Cardiac muscle cell (in vitro differentiated cells and primary cell): ENCODE data around the gene GRIA1. TPM values are rescaled to one million over a fixed set of nuclear protein-coding genes. Genes with fewer than 3 reads are reported as not detected.
A peak's percentile ranks its signal among the peaks of the same experiment; 100 is the strongest.

Experiments used
- DNase-seq, 2 donors: peaks; one replicate each; pipeline versions ENCODE4 v3.0.0 to v3.0.0-alpha.2; 2010 to 2017; ENCODE audit warnings: low read depth in 1 of 2, low spot score in 1 of 2
- H3K27ac ChIP-seq: fragments of 200-600 bp; sonication (generic); 2 replicates; pipeline ENCODE4 v1.5.1; 2016
- H3K27me3 ChIP-seq: fragments of 200-600 bp; sonication (generic); 2 replicates; pipeline ENCODE4 v1.6.0; 2016; ENCODE audit warnings: control low read depth
- H3K36me3 ChIP-seq: fragments of 200-600 bp; sonication (generic); 2 replicates; pipeline ENCODE4 v1.5.1; 2016; ENCODE audit warnings: control low read depth
- H3K4me1 ChIP-seq: fragments of 200-600 bp; sonication (generic); 2 replicates; pipeline ENCODE4 v1.8.1; 2017; ENCODE audit warnings: low read depth, mild to moderate bottlenecking, mixed run types
- H3K4me3 ChIP-seq: fragments of 200-600 bp; sonication (generic); 2 replicates; pipeline ENCODE4 v1.5.1; 2016; ENCODE audit warnings: mild to moderate bottlenecking
- H3K9me3 ChIP-seq: fragments of 200-600 bp; sonication (generic); 2 replicates; pipeline ENCODE4 v1.5.1; 2017; ENCODE audit warnings: low read depth, mild to moderate bottlenecking, control low read depth
- CTCF ChIP-seq: IDR thresholded peaks from 2 replicates; pipeline ENCODE4 v1.5.1; 2012; ENCODE audit warnings: low read depth, mild to moderate bottlenecking, low read length
- polyA plus RNA-seq: library from polyadenylated mRNA; unstranded; fragments of >200 nt; fragmentation: Nextera tagmentation; extraction: Ambion mirVana; gene quantifications from 2 replicates; pipeline ENCODE4 v1.2.1, GENCODE V29; 2016
- total RNA-seq: library from RNA; depleted of rRNA; stranded (reverse); fragments of >200 nt; gene quantifications from 2 replicates; pipeline ENCODE4 v1.2.3, GENCODE V29; 2016

Gene GRIA1
- total and polyA plus RNA-seq, 2 experiments from 2014 or later = 1.6 to 2.3 TPM

- no peak for DNase-seq
- Histone ChIP-seq H3K27ac (no peak overlapping the region), H3K9me3 (no peaks in the 10 kb centered on the region), H3K4me3 (no peak overlapping the region), H3K4me1 (peaks cover 36% of the 10 kb centered on the region), H3K27me3 (no peaks in the 10 kb centered on the region), H3K36me3 (no peaks in the 10 kb centered on the region)
- TF ChIP-seq CTCF = no peak
Measured at GRCh38 chr5:153630546-153630945, 140.1 kb downstream of the GRIA1 start.

- Histone ChIP-seq H3K27me3 (no peaks in the 10 kb centered on the region), H3K27ac (no peak overlapping the region), H3K4me1 (peaks cover 18% of the 10 kb centered on the region), H3K9me3 (no peaks in the 10 kb centered on the region), H3K4me3 (no peak overlapping the region), H3K36me3 (no peaks in the 10 kb centered on the region)
- DNase-seq = peak in 1 of 2 donors; percentile 6
- TF ChIP-seq CTCF = no peak
Measured at GRCh38 chr5:153632748-153633290, 142.3 kb downstream of the GRIA1 start.

GRCh38 chr5:153636670-153637451, 146.4 kb downstream of the GRIA1 start:
- Histone ChIP-seq H3K4me1 (no peaks in the 10 kb centered on the region), H3K27me3 (no peaks in the 10 kb centered on the region), H3K4me3 (no peak overlapping the region), H3K9me3 (no peaks in the 10 kb centered on the region), H3K27ac (no peak overlapping the region), H3K36me3 (no peaks in the 10 kb centered on the region)
- DNase-seq = no peak
- no peak for TF ChIP-seq CTCF

GRCh38 chr5:153640293-153640692, 149.8 kb downstream of the GRIA1 start:
- Histone ChIP-seq H3K9me3 (no peaks in the 10 kb centered on the region), H3K27ac (no peak overlapping the region), H3K27me3 (no peaks in the 10 kb centered on the region), H3K4me3 (no peak overlapping the region), H3K4me1 (no peaks in the 10 kb centered on the region), H3K36me3 (no peaks in the 10 kb centered on the region)
- no peak for DNase-seq
- TF ChIP-seq CTCF = no peak

GRCh38 chr5:153641183-153641688, 150.8 kb downstream of the GRIA1 start:
- H3K27me3 ChIP-seq = no peaks in the 10 kb centered on the region
- H3K27ac ChIP-seq = no peak overlapping the region
- no peak for TF ChIP-seq CTCF
- H3K4me3 ChIP-seq = no peak overlapping the region
- peak; percentile 14 to 21 for DNase-seq
- H3K9me3 ChIP-seq = no peaks in the 10 kb centered on the region
- H3K4me1 ChIP-seq = no peaks in the 10 kb centered on the region
- no peaks in the 10 kb centered on the region for H3K36me3 ChIP-seq
